Lower lobe of right lung (tissue), 2 donors: ENCODE results near the gene SLC22A5. TPM values are rescaled to one million over a fixed set of nuclear protein-coding genes. Genes with fewer than 3 reads are reported as not detected.
"Not testable (repeated sequence)": the region's sequence is repeated elsewhere in the genome, so short reads cannot be mapped to it uniquely, and the experiment has no call there.

Experiments
- ATAC-seq, 2 donors: fragments of 200-7000 bp; cut with Tn5 transposase; one replicate each; pipeline ENCODE4 v1.9.1; 2020 to 2022; ENCODE audit warnings: mild to moderate bottlenecking in 2 of 2, moderate library complexity in 2 of 2
- DNase-seq: peaks from one replicate; pipeline ENCODE4 v3.0.0-alpha.2; 2020
- H3K27ac ChIP-seq: fragments of 200-600 bp; one replicate; pipeline ENCODE4 v1.8.0; 2022
- H3K27me3 ChIP-seq: fragments of 200-600 bp; one replicate; pipeline ENCODE4 v1.8.0; 2022; ENCODE audit warnings: low read depth
- H3K36me3 ChIP-seq: fragments of 200-600 bp; one replicate; pipeline ENCODE4 v1.8.0; 2022; ENCODE audit warnings: mild to moderate bottlenecking
- H3K4me1 ChIP-seq: fragments of 200-600 bp; one replicate; pipeline ENCODE4 v1.8.0; 2022
- H3K4me3 ChIP-seq: fragments of 200-600 bp; one replicate; pipeline ENCODE4 v1.8.0; 2022; ENCODE audit warnings: mild to moderate bottlenecking
- H3K9me3 ChIP-seq: fragments of 200-600 bp; one replicate; pipeline ENCODE4 v1.8.0; 2022
- CTCF ChIP-seq: fragments of 200-600 bp; IDR thresholded peaks from one replicate; pipeline ENCODE4 v1.8.0; 2022; ENCODE audit warnings: antibody characterized with exemption, mild to moderate bottlenecking
- intact Hi-C: fragments of 100-400 bp; cut with DNase I; formaldehyde crosslinking; loops from one replicate; pipeline ENCODE4 v1.11.0; 2022
- total RNA-seq: library from RNA; stranded (reverse); fragmentation: NEBNext Ultra II Directional; extraction: Animal tissue kit (Norgen Biotek cat#: 25700); gene quantifications from one replicate; pipeline ENCODE4 v1.2.1, GENCODE V29; 2021
- donor health status: DM: no; HTN: yes; CAD: no; lungs with severe emphysema.

The SLC22A5 gene
- total RNA-seq, 1 donor from 2014 or later: 12.6 TPM

GRCh38 chr5:132392978-132393825 is 23.7 kb downstream of the SLC22A5 start:
- intact Hi-C loops: no loop called here
- H3K27ac ChIP-seq: no peak overlapping the region
- no peak overlapping the region for H3K4me3 ChIP-seq
- DNase-seq (no peak), ATAC-seq (no peak)
- H3K27me3 ChIP-seq: no peaks in the 10 kb centered on the region
- no peaks in the 10 kb centered on the region for H3K9me3 ChIP-seq
- H3K36me3 ChIP-seq: peaks cover 44% of the 10 kb centered on the region
- no peak for TF ChIP-seq CTCF
- H3K4me1 ChIP-seq: peaks cover 20% of the 10 kb centered on the region

- TF ChIP-seq CTCF: no peak
- no peak for DNase-seq
Observed at GRCh38 chr5:132394667-132395259, 25.3 kb downstream of the SLC22A5 start.

DNA sequence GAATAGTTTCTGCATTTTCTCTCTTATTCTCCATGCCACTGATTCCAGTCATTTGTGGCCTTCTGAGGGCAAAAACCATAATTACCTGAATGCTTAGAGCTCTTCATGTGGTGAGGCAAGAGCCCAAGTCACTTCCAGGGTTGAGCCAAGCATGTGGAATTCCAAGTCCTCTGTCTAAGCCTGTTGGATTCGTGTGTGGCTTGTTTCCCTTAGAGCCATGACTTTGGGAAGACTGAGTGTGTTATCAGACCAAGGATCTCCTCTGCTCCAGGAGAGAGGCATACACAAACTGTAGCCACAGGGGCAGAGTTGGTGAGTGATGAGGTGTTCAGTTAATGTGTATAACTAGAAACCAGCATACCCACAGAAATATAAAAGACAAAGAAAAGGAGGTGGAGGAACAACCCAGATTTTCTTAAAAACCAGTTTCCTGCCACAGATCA is 27.1 kb downstream of the SLC22A5 start:
- intact Hi-C loops: no loop called here
- H3K36me3 ChIP-seq: peaks cover 36% of the 10 kb centered on the region

More at GRCh38 chr5:132394667-132395259, 25.3 kb downstream of the SLC22A5 start:
- Histone ChIP-seq H3K27me3 (no peaks in the 10 kb centered on the region), H3K27ac (no peak overlapping the region), H3K36me3 (peaks cover 44% of the 10 kb centered on the region), H3K4me1 (peaks cover 4% of the 10 kb centered on the region), H3K4me3 (no peak overlapping the region), H3K9me3 (no peaks in the 10 kb centered on the region)
- no peak for ATAC-seq
- intact Hi-C loops: no loop called here

GRCh38 chr5:132397224-132397623 is 27.7 kb downstream of the SLC22A5 start:
- TF ChIP-seq CTCF: no peak
- DNase-seq (no peak), ATAC-seq (no peak)
- peaks cover 34% of the 10 kb centered on the region for H3K36me3 ChIP-seq
- H3K27ac ChIP-seq: no peak overlapping the region
- no peaks in the 10 kb centered on the region for H3K4me1 ChIP-seq
- H3K27me3 ChIP-seq: no peaks in the 10 kb centered on the region
- H3K4me3 ChIP-seq: no peak overlapping the region
- intact Hi-C loops: no loop called here
- no peaks in the 10 kb centered on the region for H3K9me3 ChIP-seq

More for the DNA sequence above, 27.1 kb downstream of the SLC22A5 start:
- no peak for ATAC-seq
- Histone ChIP-seq H3K27ac (no peak overlapping the region), H3K27me3 (no peaks in the 10 kb centered on the region), H3K4me1 (no peaks in the 10 kb centered on the region), H3K9me3 (no peaks in the 10 kb centered on the region), H3K4me3 (no peak overlapping the region)
- no peak for DNase-seq
- no peak for TF ChIP-seq CTCF

GRCh38 chr5:132397936-132398675 is 28.6 kb downstream of the SLC22A5 start:
- H3K4me3 ChIP-seq, H3K4me1 ChIP-seq, H3K27ac ChIP-seq, H3K27me3 ChIP-seq, H3K9me3 ChIP-seq, DNase-seq, intact Hi-C loops, ATAC-seq: not testable (repeated sequence)
- H3K36me3 ChIP-seq: peaks cover 25% of the 10 kb centered on the region

DNA sequence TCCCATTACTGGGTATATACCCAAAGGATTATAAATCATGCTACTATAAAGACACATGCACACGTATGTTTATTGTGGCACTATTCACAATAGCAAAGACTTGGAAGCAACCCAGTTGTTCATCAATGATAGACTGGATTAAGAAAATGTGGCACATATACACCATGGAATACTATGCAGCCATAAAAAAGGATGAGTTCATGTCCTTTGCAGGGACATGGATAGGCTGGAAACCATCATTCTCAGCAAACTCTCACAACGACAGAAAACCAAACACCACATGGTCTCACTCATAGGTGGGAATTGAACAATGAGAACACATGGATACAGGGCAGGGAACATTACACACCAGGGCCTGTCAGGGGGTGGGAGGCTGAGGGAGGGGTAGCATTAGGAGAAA is 34.5 kb downstream of the SLC22A5 start:
- H3K9me3 ChIP-seq, DNase-seq, H3K27me3 ChIP-seq, H3K27ac ChIP-seq, H3K4me3 ChIP-seq, ATAC-seq, H3K36me3 ChIP-seq, intact Hi-C loops: not testable (repeated sequence)
- peaks cover 17% of the 10 kb centered on the region for H3K4me1 ChIP-seq
